Progenitor cell of endocrine pancreas (in vitro differentiated cells): ENCODE data around the gene IQCC. TPM values are rescaled to one million over a fixed set of nuclear protein-coding genes. Genes with fewer than 3 reads are reported as not detected.

ENCODE experiments used
- DNase-seq: peaks from one replicate; pipeline ENCODE4 v3.0.0; 2021; ENCODE audit warnings: low spot score; ENCODE audit not compliant: unreplicated experiment
- H3K27ac Mint-ChIP-seq: 2 replicates; pipeline ENCODE4 v1.8.0; 2021; ENCODE audit warnings: mild to moderate bottlenecking, moderate library complexity, mixed read lengths
- H3K27me3 Mint-ChIP-seq: 2 replicates; pipeline ENCODE4 v1.8.0; 2021; ENCODE audit warnings: mixed read lengths
- H3K36me3 Mint-ChIP-seq: 2 replicates; pipeline ENCODE4 v1.8.0; 2022; ENCODE audit warnings: mixed read lengths; ENCODE audit not compliant: insufficient read depth
- H3K4me1 Mint-ChIP-seq: 2 replicates; pipeline ENCODE4 v1.8.0; 2021; ENCODE audit warnings: low read depth, mixed read lengths
- H3K4me3 Mint-ChIP-seq: 2 replicates; pipeline ENCODE4 v1.8.0; 2021; ENCODE audit warnings: low read depth, mild to moderate bottlenecking, moderate library complexity, mixed read lengths
- H3K9me3 Mint-ChIP-seq: 2 replicates; pipeline ENCODE4 v1.8.0; 2021; ENCODE audit warnings: low read depth, mixed read lengths
- total RNA-seq: library from RNA; stranded (reverse); gene quantifications from 2 replicates; pipeline ENCODE4 v1.2.1, GENCODE V29; 2021
- TF ChIP-seq, protein P1 (sequence below): fragments of 200-600 bp; sonication (generic); IDR thresholded peaks from one replicate; pipeline ENCODE4 v1.5.0; 2021; ENCODE audit warnings: antibody characterized with exemption, mild to moderate bottlenecking; ENCODE audit not compliant: unreplicated experiment

IQCC gene
- total RNA-seq, 1 donor from 2014 or later = 5.1 TPM

DNA sequence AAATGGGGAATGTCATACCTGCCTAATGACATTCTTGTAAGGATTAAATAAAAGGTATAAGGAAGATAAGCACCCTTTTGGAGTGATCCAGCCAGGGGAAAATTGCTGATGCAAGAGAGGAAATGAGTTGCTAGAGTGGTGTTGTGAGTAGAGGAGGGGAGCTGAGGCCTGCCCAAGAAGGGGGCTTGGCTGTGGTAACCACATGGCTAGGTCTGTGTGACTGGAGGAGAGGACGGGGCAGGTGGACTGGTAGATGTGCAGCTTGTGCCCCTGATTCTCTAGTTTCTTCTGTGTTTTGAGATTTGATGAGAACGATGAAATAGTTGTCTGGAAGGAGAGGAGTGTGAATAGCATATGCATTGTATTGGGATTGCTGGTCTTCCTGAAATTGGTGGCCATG lies 19.4 kb upstream of the IQCC start:
- H3K4me1 Mint-ChIP-seq = peaks cover 3% of the 10 kb centered on the region
- no peak overlapping the region for H3K4me3 Mint-ChIP-seq
- no peak for DNase-seq
- peak overlapping the region; percentile 68 for H3K27ac Mint-ChIP-seq
- H3K27me3 Mint-ChIP-seq = no peaks in the 10 kb centered on the region
- H3K9me3 Mint-ChIP-seq = no peaks in the 10 kb centered on the region
- peaks cover 33% of the 10 kb centered on the region for H3K36me3 Mint-ChIP-seq
- TF ChIP-seq, protein P1, sequence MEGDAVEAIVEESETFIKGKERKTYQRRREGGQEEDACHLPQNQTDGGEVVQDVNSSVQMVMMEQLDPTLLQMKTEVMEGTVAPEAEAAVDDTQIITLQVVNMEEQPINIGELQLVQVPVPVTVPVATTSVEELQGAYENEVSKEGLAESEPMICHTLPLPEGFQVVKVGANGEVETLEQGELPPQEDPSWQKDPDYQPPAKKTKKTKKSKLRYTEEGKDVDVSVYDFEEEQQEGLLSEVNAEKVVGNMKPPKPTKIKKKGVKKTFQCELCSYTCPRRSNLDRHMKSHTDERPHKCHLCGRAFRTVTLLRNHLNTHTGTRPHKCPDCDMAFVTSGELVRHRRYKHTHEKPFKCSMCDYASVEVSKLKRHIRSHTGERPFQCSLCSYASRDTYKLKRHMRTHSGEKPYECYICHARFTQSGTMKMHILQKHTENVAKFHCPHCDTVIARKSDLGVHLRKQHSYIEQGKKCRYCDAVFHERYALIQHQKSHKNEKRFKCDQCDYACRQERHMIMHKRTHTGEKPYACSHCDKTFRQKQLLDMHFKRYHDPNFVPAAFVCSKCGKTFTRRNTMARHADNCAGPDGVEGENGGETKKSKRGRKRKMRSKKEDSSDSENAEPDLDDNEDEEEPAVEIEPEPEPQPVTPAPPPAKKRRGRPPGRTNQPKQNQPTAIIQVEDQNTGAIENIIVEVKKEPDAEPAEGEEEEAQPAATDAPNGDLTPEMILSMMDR = no peak

DNA sequence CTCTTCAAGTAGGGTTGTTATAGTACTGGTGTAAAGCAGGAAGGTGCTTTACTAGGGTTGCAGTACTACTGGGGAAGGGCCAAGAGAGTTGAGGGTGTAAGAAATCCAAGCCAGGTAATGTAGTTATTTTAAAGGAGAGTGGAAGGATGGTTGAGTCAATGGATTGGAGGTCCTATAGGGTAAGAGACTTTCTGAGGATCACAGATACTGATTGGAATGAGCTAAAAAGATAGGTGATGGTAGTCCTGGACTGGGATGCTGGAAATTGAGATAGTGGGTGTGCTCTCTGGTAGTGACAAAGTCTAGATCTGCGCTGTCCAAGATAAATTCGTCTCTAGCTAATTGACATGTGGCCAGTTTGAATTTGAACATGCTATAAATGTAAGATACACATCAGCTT lies 19.0 kb upstream of the IQCC start:
- Mint-ChIP-seq H3K4me1 (no peaks in the 10 kb centered on the region), H3K36me3 (peaks cover 30% of the 10 kb centered on the region), H3K9me3 (no peaks in the 10 kb centered on the region), H3K27me3 (no peaks in the 10 kb centered on the region), H3K27ac (peak overlapping the region; percentile 3), H3K4me3 (no peak overlapping the region)
- DNase-seq = no peak
- TF ChIP-seq, protein P1 = no peak

DNA sequence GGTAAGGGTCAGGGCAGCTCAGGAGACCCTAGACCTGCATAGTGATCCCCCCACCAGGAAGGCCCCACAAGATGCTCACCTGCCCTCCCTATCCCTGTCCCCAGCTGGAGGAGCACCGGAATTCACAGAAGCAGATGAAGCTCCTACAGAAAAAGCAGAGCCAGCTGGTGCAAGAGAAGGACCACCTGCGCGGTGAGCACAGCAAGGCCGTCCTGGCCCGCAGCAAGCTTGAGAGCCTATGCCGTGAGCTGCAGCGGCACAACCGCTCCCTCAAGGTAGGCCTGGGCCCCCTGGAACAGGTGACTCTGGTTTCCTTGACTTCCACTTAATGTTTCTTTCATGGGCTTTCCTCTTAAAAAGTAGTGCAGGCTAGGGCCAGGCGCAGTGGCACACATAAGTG lies 17.6 kb upstream of the IQCC start:
- Mint-ChIP-seq H3K4me3 (no peak overlapping the region), H3K9me3 (no peaks in the 10 kb centered on the region), H3K4me1 (no peaks in the 10 kb centered on the region), H3K27ac (no peak overlapping the region), H3K27me3 (no peaks in the 10 kb centered on the region), H3K36me3 (peaks cover 36% of the 10 kb centered on the region)
- no peak for DNase-seq
- TF ChIP-seq, protein P1 = no peak

GRCh38 chr1:32192220-32192948 lies 13.1 kb upstream of the IQCC start:
- no peaks in the 10 kb centered on the region for H3K9me3 Mint-ChIP-seq
- peaks cover 29% of the 10 kb centered on the region for H3K36me3 Mint-ChIP-seq
- no peaks in the 10 kb centered on the region for H3K27me3 Mint-ChIP-seq

GRCh38 chr1:32194984-32195383 lies 10.5 kb upstream of the IQCC start:
- Mint-ChIP-seq H3K27ac (no peak overlapping the region), H3K4me1 (peaks cover 2% of the 10 kb centered on the region), H3K9me3 (no peaks in the 10 kb centered on the region), H3K4me3 (no peak overlapping the region), H3K27me3 (no peaks in the 10 kb centered on the region), H3K36me3 (peaks cover 23% of the 10 kb centered on the region)
- TF ChIP-seq, protein P1 = no peak
- no peak for DNase-seq

More at GRCh38 chr1:32192220-32192948, 13.1 kb upstream of the IQCC start:
- DNase-seq = no peak
- Mint-ChIP-seq H3K27ac (no peak overlapping the region), H3K4me3 (no peak overlapping the region), H3K4me1 (no peaks in the 10 kb centered on the region)
- TF ChIP-seq, protein P1 = no peak
